DMS153 treated with DMSO at 0.1 percent for 48 hours (cell line): ENCODE data around the gene IP6K1.
A peak's percentile ranks its signal among the peaks of the same experiment; 100 is the strongest.

Experiments
- DNase-seq: peaks from one replicate; lab custom pipeline; 2025; ENCODE audit not compliant: unreplicated experiment; lab: John Stamatoyannopoulos, UW

The IP6K1 gene

DNA sequence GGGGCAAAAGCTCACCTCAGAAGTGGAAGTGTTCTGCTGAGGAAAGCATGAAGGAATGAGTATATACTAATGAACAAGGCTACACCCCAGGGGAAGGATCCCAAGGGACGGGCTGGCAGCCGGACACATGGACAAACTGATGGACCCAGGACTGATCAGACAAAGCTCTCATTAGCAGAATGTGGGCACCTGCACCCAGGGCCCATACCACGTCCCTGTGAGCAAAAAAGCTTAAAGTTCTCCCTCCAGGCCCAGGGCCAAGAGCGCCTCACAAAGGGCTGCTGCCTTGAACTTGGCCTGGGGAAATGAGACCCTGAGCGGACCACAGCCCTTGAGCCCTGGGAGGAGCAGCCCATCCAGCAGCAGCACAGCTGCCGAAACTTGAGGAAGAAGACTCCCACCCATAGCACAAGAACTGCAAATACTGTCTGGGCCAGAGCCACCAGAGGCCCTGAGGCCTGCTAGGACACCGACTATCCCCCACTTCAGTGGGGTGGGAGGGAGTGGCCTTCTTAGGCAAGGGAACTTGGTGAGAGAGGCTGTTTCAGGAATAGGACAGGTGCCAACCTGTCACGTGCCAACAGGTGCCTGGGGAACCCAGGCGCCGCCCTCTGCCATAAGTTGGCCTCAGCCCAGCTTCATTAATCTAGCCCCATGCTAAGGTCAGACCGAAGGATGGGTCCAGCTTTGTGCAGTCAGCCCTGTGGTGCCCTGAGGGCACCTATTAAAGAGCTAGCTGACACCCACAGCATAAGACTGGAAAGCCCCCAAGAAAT, 60.2 kb downstream of the IP6K1 start:
- DNase-seq, result no peak

DNA sequence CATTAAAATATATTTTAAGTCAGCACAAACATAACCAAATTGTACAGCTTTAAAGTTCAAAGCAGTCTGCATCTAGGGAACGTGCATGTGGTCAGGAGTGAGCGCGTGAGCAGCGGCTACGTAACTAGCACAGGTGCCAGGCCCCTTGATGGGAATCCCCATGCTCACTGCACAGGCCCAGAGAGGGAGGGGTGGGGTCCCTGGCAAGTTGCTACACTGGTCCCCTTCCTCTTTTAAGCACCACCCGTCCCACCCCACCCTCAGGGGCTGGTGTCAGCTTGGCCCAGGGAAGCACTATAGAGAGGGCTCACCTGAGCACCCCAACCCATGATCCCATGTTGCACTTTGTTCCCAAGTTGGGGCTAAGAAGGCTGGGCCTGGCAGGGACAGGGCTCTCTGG, 61.8 kb downstream of the IP6K1 start:
- no peak for DNase-seq

DNA sequence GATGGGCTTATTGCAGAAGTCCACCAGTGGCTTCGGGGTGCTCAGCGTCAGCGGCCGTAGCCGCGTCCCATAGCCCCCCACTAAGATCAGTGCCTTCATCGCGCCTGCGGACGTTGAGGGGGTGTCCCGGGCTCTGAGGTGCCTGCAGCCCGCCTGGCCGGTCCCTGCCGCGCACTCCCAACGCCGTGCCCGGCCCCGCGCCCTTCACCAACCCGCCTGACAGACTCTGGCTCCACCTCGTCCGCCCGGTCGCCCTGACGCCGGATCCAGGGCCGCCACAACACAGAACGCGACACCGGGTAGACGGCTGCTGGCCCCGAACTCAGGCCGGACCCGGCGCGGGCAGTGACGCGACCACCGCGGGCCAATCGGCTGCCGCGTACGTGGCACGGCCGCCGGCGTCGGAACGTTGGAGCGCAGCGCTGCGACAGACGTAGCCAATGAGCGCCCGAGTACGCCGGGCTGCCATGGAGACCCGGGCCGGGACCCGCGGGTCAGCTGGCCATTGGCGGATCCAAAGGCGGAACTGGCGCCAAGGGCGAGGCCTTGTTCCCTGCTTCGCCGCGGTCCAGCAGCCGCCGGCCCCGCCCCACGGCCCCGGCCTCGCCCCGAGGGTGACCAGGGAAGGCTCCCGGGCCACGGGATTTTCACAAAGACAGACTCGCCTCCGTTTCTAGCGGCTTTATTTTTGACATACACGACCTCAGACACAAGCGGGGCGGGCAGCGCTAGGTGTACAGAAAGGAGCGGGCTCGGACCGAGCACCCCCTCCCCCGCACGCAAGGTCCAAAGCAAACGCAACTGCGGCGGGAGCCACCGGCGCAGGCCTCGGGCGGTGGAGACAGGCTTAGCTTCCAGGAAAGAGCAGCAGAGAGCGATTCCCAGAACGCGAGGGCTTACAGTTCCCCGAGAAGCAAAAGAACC, 62.5 kb downstream of the IP6K1 start, which contains the start of gene GMPPB:
Gene GMPPB (minus strand): TSS at position 324 of the 924 bp plus-strand sequence. CDS start 225 bp downstream, at position 99.
- peak; percentile 73 for DNase-seq

DNA sequence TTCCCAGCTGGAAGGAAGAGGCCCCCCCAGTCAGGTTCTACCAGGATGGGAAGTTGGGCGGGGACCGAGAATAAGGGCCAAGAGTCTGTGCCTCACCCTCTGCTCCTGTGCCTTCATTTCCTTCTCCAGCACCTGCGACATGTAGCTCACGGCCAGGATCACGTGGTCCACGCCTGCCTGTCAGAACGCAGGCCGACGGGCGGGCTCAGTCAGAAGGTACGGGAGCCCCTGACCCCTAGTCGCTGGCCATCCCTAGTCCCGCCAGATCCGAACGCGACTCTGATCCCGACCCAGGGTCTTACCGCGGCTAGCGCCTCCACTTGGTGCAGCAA, 63.1 kb downstream of the IP6K1 start:
- no peak for DNase-seq

DNA sequence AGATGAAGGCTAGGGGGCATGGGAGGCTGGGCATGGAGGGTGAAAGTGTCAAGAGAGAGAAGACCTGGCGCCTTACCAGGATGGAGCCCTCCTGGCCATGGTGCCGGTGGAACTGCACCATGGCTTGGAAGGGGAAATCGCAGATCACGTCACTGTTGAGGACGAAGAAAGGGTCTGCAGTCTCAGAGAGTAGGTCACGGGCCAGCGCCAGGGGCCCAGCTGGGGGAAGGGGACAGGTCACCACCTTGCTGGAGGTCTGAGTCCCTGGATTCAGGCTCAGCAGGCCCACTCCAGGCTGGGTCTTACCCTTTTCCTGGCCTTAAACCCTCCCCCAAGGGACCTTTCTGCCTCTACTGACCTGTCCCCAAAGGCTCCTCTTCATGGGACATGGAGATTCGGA, 63.4 kb downstream of the IP6K1 start:
- no peak for DNase-seq

DNA sequence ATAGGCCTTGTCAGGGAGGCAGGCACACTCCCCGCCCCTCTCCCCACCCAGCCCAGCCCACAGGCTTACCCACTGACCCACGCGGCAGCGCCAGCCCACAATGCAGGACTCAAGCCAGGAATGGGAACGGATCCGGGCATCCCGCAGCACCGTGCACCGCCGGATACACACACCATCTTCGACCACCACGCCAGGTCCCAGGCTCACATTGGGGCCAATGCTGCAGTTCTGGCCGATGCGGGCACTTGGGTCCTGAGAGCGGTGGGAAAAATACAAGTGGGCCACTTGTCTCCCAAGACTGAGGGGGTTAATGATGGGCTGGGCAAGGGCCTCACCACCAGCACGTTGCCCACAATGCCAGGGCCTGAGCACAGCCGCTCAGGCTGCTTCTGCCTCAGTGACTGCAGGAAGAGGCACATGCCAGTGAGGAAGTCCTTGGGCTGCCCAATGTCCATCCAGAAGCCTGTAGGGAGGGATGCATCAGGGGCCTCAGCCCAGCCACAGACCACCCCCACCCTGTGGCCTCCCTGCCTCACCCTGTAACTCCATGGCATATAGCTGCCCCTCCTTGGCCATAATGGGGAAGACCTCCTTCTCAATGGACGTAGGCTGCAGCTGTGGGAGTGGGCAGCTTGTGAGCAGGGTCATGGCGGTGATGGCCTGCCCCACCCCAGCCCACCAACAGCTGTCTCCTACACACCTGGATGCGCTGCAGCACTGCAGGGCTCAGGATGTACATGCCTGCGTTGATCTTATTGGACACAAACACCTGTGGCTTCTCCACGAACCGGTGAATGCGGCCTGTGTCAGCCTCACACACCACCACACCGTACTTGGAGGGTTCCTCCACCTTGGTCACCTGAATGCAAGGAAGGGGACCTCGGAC, 64.2 kb downstream of the IP6K1 start:
- DNase-seq, result no peak

DNA sequence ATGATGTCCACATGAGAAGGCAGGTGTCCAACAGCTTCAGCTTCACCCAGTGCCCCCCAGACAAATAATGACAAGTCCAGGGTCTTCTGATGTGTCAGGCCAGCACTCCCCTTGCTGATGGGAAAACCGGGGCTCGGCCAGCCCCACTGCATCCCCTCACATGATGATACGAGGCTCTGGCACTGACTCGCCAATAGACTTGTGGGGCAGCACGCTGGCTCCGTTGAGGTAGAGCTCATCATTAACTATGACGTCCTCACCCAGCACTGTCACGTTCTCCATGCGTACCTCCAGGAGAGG, 64.8 kb downstream of the IP6K1 start:
- DNase-seq, result no peak

DNA sequence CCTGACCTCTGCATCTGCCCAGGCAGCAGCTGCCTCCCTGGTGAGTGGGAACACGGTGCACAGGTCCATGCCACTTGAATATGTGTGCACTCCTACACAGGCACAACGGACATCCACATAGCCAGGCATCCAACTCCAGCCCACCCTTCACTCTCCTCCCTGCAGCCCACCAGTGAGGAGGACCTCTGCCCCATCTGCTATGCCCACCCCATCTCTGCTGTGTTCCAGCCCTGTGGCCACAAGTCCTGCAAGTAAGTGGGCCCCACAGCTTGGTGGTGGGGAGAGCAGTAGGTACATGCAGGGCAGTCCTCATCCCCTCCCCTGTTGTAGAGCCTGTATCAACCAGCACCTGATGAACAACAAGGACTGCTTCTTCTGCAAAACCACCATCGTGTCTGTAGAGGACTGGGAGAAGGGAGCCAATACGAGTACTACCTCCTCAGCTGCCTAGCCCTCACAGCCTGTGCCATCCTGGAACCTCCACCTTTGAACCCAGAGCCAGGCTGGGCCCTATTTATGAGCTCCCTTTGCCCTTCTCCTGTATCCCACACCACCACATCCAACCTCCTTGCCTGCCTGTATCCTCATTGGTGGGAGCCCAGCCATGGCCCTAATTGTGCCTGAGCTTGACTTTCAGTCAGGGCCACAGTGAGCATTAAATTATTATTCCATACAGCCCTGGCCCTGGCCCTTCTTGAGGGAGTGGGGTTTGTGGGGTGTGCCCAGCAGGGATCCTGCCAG, 65.3 kb downstream of the IP6K1 start:
- no peak for DNase-seq

DNA sequence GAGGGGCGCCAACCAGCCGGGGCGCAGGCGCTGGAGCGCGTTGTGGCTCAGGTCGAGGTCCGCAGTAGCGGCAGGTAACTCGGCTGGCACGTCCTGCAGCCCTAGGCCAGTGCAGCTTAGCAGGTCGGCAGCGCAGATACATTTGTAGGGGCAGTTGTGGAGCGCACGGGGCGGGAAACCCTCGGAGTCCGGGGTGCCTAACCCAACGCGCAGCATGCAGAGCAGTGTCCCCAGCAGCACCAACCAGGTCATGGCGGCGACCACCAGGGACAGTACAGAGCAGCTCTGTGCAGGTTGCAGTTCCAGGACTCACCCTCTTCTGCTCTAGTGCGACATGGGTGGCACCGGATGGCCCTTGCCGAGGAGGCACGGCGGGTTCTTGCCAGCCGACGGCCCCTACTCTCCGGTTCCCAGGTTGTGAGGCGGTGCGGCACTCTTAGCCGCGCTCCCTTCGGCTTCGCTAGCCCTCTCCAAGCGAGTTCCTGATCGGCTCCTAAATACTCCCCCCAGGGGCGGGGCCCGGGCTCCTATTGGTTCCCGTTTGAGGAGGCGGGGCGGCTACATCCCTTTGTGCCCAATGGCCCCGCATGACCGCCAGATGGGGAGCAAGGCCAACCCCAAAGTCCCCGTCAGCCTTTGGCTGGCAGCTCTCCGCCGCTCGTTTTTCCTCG, 67.0 kb downstream of the IP6K1 start, which contains the start of gene AMIGO3:
Gene AMIGO3 (minus strand): TSS at position 471 of the 671 bp plus-strand sequence. CDS start 219 bp downstream, at position 252.
- peak; percentile 61 for DNase-seq

DNA sequence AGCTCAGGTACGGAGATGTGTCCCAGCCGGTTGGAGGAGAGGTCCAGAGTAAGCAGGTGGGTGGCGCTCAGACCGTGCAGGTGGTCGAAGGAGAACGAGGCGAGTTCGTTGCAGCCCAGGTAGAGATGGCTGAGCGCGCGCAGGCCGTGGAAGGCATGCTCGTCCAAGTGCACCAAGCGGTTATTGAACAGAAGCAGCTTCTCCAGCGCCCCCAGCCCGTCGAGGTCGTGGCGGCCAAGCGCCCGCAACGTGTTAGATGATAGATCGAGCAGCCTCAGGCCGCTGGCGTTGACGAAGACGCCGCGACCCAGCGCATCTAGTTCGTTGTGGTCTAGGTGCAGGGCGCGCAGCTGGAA, 67.5 kb downstream of the IP6K1 start:
- no peak for DNase-seq

DNA sequence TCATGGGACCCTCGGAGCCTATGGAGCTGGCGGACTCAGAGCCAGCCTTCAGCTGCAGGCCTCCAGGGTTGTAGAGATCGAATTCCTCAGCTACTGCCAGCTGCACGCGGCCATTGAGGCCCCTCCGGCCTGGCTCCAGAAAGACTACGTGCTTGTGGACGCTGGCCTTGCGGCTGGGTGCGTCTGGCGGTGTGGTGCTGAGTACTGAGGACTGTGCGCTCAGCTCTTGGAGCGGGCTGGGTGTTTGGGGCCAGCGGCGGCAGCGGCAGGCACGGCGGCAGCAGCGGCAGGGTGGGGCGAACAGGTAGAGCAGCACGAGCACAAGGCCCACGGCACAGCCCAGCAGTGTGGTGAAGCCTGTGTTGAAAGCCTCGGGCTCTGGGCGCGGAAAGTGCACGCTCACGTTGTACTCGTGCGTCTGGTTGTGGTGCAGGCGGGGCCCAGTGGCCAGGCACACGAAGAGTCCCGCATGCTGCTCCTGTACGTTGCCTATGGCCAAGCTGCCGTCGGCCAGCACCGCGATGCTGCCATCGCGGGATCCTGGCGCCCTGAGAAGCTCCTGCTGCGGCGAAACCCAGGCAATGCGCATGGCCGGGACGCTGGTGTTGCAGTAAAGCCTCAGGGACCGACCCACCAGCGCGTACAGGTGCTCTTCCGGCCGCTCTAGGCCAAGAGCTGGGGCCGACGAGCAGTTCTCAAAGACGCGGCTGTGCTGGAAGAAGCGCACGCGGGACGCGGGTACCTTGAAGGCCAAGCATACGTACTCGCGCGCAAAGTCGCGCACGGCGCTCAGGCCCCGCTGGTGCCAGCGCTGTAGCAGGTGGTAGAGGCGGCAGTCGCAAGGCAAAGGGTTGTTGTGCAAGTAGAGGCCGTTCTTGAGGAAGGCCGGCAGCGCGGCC, 68.1 kb downstream of the IP6K1 start:
- DNase-seq, result no peak

DNA sequence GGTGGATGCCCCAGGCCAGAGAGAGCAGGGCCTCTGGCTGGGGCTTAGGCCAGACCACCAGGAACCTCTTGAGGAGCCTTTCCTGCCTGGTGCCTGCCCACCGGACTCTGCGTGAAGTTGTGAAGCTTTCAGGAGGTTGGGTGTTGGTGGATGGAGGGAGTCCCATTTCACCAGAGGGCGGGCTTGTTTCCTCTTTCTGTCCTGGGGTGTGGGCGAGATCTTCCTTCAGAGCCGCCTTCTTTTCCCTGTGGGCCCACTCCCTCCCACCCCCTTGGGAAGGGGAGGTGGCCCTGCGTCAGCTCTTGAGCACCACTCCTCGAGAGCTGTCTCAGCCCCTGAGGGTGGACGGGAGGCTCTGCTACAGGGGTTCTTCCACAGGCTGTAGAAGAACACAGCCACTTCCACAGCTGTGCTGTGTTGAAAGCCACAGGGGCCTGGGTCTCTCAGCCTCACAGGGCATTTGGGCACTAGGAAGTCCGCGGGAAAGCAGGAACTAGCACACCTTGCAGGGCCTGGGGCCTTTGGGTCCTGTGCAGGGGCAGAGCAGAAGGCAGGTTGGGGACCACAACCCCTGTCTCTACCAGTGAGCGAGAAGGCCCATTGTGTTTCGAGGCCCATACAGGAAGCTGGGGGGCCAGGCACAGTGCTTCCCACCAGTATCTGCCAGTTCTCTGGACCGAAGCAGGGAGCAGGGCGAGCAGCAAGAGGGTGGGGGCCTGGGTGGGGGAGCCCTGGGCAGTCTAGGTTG, 69.0 kb downstream of the IP6K1 start:
- no peak for DNase-seq

DNA sequence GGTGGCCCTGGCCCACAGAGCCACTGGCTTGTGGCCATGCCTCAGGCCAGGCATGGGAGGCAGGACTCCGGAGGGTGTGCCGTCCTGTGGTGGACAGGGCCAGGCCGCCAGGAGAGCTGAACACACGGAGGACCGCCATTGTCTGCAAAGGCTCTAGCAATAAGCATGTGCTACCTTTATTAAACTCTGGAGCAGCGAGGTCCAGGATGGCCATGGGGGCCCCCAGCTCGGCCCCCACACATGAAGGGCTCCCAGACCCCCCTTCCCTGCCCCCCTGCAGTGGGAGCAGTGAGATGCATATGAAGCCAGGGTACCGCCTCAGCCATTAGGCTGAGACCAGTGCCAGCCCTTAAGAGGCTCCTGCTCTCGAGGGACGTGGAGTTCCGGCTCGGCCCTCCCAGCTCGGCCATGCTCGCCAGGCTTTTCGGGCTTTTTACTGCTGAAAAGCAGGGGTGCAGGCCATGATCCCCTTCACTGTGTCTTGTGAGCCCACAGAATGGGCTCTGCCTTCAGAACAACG, 69.6 kb downstream of the IP6K1 start:
- no peak for DNase-seq

DNA sequence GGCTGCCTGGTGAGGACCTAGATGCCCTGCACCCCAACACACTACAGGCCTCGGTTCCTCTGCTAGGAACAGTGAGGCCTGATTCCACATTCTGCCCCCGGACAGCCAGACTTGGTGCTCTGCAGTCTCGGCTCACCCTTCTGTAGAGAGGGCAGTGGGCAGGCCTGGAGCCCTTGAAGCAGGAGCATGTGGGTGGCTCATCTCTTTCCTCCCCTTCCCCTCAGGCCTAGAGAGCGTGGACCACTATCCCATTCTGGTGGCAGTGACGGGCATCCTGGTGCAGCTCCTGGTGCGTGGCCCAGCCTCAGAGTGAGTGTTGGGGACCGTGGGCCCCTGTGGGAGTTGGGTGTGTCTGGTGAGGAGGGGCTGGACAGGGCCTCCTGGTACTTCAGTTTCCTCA, 70.2 kb downstream of the IP6K1 start:
- no peak for DNase-seq

DNA sequence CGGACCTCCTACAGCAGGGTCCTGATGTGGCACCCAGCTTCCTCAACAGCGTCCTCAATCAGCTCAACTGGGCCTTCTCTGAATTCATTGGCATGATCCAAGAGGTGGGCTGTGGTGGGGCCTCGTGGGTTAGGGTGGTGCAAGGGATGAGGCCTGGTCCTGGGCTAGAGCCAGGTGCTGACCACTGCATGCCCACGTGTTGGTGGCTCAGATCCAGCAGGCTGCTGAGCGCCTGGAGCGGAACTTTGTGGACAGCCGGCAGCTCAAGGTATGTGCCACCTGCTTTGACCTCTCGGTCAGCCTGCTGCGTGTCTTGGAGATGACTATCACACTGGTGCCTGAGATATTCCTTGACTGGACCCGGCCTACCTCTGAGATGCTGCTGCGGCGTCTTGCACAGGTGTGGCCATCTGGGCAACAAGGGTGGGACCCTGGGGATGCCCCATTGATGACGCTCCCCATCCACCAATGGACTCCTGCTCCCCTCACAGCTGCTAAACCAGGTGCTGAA, 70.7 kb downstream of the IP6K1 start:
- no peak for DNase-seq

DNA sequence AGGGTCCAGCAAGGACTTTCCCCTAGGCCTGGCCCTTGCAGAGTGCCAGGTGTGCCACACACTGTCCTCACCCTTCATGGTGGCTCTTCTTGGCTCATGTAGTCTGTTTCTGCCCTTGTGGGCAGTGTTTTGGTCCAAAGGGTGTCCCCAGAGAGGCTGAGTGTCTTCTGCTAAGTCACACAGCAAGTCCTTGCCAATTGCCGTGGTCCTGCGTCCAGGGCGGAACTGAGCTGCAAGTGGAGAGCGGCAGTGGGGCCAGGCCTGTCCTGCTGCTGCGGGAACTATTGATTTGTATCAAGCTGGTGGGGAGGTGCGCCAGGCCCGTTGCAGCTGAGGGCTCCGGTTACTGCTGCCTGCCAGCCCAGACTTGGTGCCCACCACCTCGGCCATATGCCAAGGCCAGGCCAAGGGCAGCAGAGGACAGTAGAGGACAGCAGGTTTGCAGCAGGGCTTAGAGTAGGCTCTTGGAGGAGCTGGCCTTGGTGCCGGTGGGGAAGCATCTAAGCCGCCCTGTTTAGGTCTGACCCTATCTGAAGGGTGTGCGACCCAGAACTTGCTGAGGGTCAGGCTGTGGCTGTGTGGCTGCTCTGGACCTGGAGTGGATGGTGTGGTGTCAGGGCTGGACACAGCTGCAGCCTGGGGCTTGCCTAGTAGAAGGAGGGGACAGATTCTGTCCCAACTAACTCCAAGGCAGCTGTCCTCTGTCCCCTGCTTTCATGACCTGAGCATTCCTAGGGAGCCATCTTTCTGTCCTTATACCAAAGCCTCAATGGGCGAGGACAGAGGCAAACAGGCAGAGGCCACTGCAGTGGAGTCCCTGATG, 71.4 kb downstream of the IP6K1 start:
- DNase-seq, result no peak
